ENCODE results near the gene WDR59. TPM values are rescaled to one million over a fixed set of nuclear protein-coding genes. Genes with fewer than 3 reads are reported as not detected.

WDR59 gene
- total and polyA plus RNA-seq, 2 experiments from 2014 or later = 38.7 to 54.5 TPM

GRCh38 chr16:75024594-75024993 is 39.7 kb upstream of the WDR59 start (continued):
- no peak for TF ChIP-seq ZNF462 (CRISPR knock-in tag; IDR thresholded peaks at IDR 0.05)
- TF ChIP-seq EZH2phosphoT487 (IDR thresholded peaks at IDR 0.05; ENCODE audit: unreplicated experiment) = no peak
- TF ChIP-seq ZNF114 (CRISPR knock-in tag; IDR thresholded peaks at IDR 0.05) = no peak

GRCh38 chr16:75024182-75024581 is 39.3 kb upstream of the WDR59 start:
- Histone ChIP-seq H3K4me2 (no peak overlapping the region), H3K36me3 (ENCODE audit: insufficient read depth) (no peaks in the 10 kb centered on the region), H3K27ac (ENCODE audit: low read depth) (peak overlapping the region; percentile 47; the same call in 1 of the 2 replicates), H3K4me1 (ENCODE audit: insufficient read depth) (no peaks in the 10 kb centered on the region; the same call in 1 of the 2 replicates), H4K20me1 (replicated peaks; ENCODE audit: insufficient read depth) (peaks cover 22% of the 10 kb centered on the region; the same call in 1 of the 2 replicates), H3K79me2 (replicated peaks; ENCODE audit: insufficient read depth) (peaks cover 97% of the 10 kb centered on the region), H3F3A (replicated peaks; ENCODE audit: low read depth) (no peaks in the 10 kb centered on the region), H3K4me3 (no peak overlapping the region), H3K9me2 (ENCODE audit: insufficient read depth) (no peaks in the 10 kb centered on the region), H2AFZ (no peak overlapping the region), H3K27me3 (ENCODE audit: insufficient read depth) (no peaks in the 10 kb centered on the region)
- no peak overlapping the region for H3K27ac Mint-ChIP-seq
- H3K4me3 Mint-ChIP-seq = no peak overlapping the region
- peaks cover 4% of the 10 kb centered on the region for H3K27me3 Mint-ChIP-seq (ENCODE audit: insufficient read depth, low read depth, poor library complexity)
- H3K9me3 Mint-ChIP-seq = peaks cover 26% of the 10 kb centered on the region
- peaks cover 34% of the 10 kb centered on the region for H3K36me3 Mint-ChIP-seq (ENCODE audit: low read depth)
- H3K4me1 Mint-ChIP-seq = peaks cover 12% of the 10 kb centered on the region; the same call in 1 of the 3 replicates
- no peak for ATAC-seq
- no peak for DNase-seq (ENCODE audit: low spot score)
- TF ChIP-seq ETS1 (IDR thresholded peaks at IDR 0.05) = no peak
- no peak for TF ChIP-seq JUNB (IDR thresholded peaks at IDR 0.05; ENCODE audit: unreplicated experiment)
- no peak for TF ChIP-seq NANOG (IDR thresholded peaks at IDR 0.05; ENCODE audit: borderline replicate concordance)
- no peak for TF ChIP-seq ZNF462 (CRISPR knock-in tag; IDR thresholded peaks at IDR 0.05)
- TF ChIP-seq CTCF (conservative IDR thresholded peaks at IDR 0.05; ENCODE audit: low read depth in 2 of 2) = no peak
